Midbrain (tissue), 1 donor: ENCODE data around the gene ACTBL2.
"Not testable (repeated sequence)": the region's sequence is repeated elsewhere in the genome, so short reads cannot be mapped to it uniquely, and the experiment has no call there.

Experiments used
- DNase-seq: peaks from one replicate; lab custom pipeline; 2025; lab: John Stamatoyannopoulos, UW

Gene ACTBL2

GRCh38 chr5:57482671-57483106 lies at the start of gene ACTBL2:
Gene ACTBL2 (minus strand): TSS chr5:57482811. CDS start chr5:57482707, 104 bp downstream.
- DNase-seq: no peak

GRCh38 chr5:57531333-57531732 lies 48.7 kb upstream of the ACTBL2 start:
- DNase-seq: no peak

- no peak for DNase-seq
These were observed 47.3 kb upstream of the ACTBL2 start for GRCh38 chr5:57529864-57530263.

GRCh38 chr5:57527870-57528269 lies 45.3 kb upstream of the ACTBL2 start:
- no peak for DNase-seq

- DNase-seq: no peak
These were observed 41.9 kb upstream of the ACTBL2 start for GRCh38 chr5:57524348-57525060.

- DNase-seq: not testable (repeated sequence)
These were observed 39.9 kb upstream of the ACTBL2 start for GRCh38 chr5:57522477-57522876.

GRCh38 chr5:57518415-57518814 lies 35.8 kb upstream of the ACTBL2 start:
- not testable (repeated sequence) for DNase-seq

- DNase-seq: no peak
These were observed 34.6 kb upstream of the ACTBL2 start for GRCh38 chr5:57517250-57517649.

- DNase-seq: no peak
These were observed 31.2 kb upstream of the ACTBL2 start for GRCh38 chr5:57513785-57514184.

GRCh38 chr5:57511321-57511720 lies 28.7 kb upstream of the ACTBL2 start:
- no peak for DNase-seq

- no peak for DNase-seq
These were observed 27.1 kb upstream of the ACTBL2 start for GRCh38 chr5:57509501-57510260.

GRCh38 chr5:57508211-57508610 lies 25.6 kb upstream of the ACTBL2 start:
- no peak for DNase-seq

- no peak for DNase-seq
These were observed 22.9 kb upstream of the ACTBL2 start for GRCh38 chr5:57505272-57506200.

- no peak for DNase-seq
These were observed 21.7 kb upstream of the ACTBL2 start for GRCh38 chr5:57504357-57504756.

- DNase-seq: no peak
These were observed 20.8 kb upstream of the ACTBL2 start for GRCh38 chr5:57503433-57503832.

- peak; percentile 12 for DNase-seq
These were observed 19.0 kb upstream of the ACTBL2 start for GRCh38 chr5:57501414-57502201.

GRCh38 chr5:57499262-57500050 lies 16.8 kb upstream of the ACTBL2 start:
- peak; percentile 79 for DNase-seq

GRCh38 chr5:57497733-57498132 lies 15.1 kb upstream of the ACTBL2 start:
- no peak for DNase-seq

GRCh38 chr5:57495285-57496086 lies 12.9 kb upstream of the ACTBL2 start:
- no peak for DNase-seq
